ENCODE measurements around the gene CLCNKB.
"Not testable (repeated sequence)": the region's sequence is repeated elsewhere in the genome, so short reads cannot be mapped to it uniquely, and the experiment has no call there.

CLCNKB gene

DNA sequence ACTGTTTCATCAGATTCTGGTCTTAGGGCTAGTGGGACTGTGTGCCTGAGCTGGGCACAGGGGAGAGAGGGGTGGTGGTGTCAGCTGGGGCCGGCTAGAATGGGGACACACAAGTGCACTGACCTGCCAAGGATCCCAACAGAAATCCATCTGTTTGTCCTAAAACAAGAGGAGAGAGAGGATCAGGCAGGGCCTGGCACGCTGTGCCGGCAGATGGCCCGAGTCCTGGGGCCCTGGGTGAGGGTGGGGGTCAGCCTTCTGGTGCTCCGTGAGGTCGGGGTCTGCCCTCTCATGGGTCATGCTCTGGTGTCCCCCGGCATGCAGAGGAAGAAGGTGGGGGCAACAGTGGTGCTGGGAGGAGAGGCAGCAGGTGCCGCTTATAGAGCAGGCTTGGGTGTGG is 3.7 kb upstream of the CLCNKB start:
- not testable (repeated sequence) for H3K4me3 ChIP-seq (ENCODE audit: low read depth in 1 of 2, low read length in 2 of 2); H3K36me3 ChIP-seq (ENCODE audit: insufficient read depth, low read length); H3K27ac ChIP-seq (ENCODE audit: low read depth, low read length); H3K4me1 ChIP-seq (ENCODE audit: insufficient read depth, low read length); H3K9ac ChIP-seq (ENCODE audit: low read length); H3K9me3 ChIP-seq (ENCODE audit: low read length); H3K27me3 ChIP-seq (ENCODE audit: control insufficient read depth in 1 of 2, insufficient read depth in 2 of 2, low read length in 2 of 2)

DNA sequence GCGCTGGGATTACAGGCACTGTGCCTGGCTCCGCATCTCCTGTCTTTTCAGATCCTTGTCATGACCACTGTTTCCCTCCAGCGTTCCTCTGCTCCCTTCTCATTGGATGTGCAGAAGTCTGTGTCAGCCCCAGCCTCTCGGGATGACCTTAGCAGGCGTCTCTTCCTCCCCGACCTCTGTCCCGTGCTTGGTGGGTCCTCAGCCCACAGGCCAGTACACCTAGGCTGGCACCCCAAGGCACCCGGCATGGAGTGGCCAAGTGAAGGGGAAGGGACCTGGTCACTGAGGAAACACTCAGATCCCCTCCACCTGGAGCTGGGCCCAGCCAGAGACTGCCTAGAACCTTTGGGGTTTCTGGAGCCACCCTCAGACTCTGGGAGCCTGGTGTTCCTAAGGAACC is 2.4 kb upstream of the CLCNKB start:
- Histone ChIP-seq H3K9ac (ENCODE audit: low read length) (no peak overlapping the region), H3K4me1 (ENCODE audit: insufficient read depth, low read length) (no peaks in the 10 kb centered on the region), H3K9me3 (ENCODE audit: low read length) (no peaks in the 10 kb centered on the region), H3K27ac (ENCODE audit: low read depth, low read length) (no peak overlapping the region), H3K27me3 (ENCODE audit: control insufficient read depth in 1 of 2, insufficient read depth in 2 of 2, low read length in 2 of 2) (no peaks in the 10 kb centered on the region), H3K4me3 (ENCODE audit: low read depth in 1 of 2, low read length in 2 of 2) (no peak overlapping the region), H3K36me3 (ENCODE audit: insufficient read depth, low read length) (no peaks in the 10 kb centered on the region)

GRCh38 chr1:16042096-16042495 is 1.5 kb upstream of the CLCNKB start:
- Histone ChIP-seq H3K36me3 (ENCODE audit: insufficient read depth, low read length) (no peaks in the 10 kb centered on the region), H3K4me1 (ENCODE audit: insufficient read depth, low read length) (no peaks in the 10 kb centered on the region), H3K9me3 (ENCODE audit: low read length) (no peaks in the 10 kb centered on the region), H3K27ac (ENCODE audit: low read depth, low read length) (no peak overlapping the region), H3K27me3 (ENCODE audit: control insufficient read depth in 1 of 2, insufficient read depth in 2 of 2, low read length in 2 of 2) (no peaks in the 10 kb centered on the region), H3K4me3 (ENCODE audit: low read depth in 1 of 2, low read length in 2 of 2) (no peak overlapping the region), H3K9ac (ENCODE audit: low read length) (no peak overlapping the region)

DNA sequence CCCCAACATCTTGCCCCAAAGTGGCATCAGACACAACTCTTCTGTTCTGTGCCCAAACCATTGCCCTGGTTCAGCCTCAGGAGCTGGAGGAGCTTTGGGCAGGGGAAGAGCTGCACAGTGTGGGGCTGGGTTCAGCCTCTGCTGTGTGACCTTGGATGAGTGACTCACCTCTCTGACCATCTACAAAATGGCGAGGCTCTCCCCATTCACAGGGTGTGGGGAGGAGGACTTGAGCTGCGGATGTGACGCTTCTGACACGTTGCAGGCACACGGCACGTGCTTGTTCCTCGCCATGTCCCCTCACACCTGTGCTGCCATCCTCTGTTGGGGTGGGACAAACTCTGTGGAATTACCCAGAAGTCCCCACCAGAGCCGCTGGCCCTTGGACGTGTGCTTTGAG is 928 bp upstream of the CLCNKB start:
- not testable (repeated sequence) for H3K4me1 ChIP-seq (ENCODE audit: insufficient read depth, low read length); H3K27ac ChIP-seq (ENCODE audit: low read depth, low read length); H3K9me3 ChIP-seq (ENCODE audit: low read length); H3K36me3 ChIP-seq (ENCODE audit: insufficient read depth, low read length); H3K9ac ChIP-seq (ENCODE audit: low read length); H3K27me3 ChIP-seq (ENCODE audit: control insufficient read depth in 1 of 2, insufficient read depth in 2 of 2, low read length in 2 of 2); H3K4me3 ChIP-seq (ENCODE audit: low read depth in 1 of 2, low read length in 2 of 2)

GRCh38 chr1:16043950-16044349 is 368 bp downstream of the CLCNKB start:
- Histone ChIP-seq H3K9ac (ENCODE audit: low read length) (no peak overlapping the region), H3K27ac (ENCODE audit: low read depth, low read length) (no peak overlapping the region), H3K27me3 (ENCODE audit: control insufficient read depth in 1 of 2, insufficient read depth in 2 of 2, low read length in 2 of 2) (no peaks in the 10 kb centered on the region), H3K4me3 (ENCODE audit: low read depth in 1 of 2, low read length in 2 of 2) (no peak overlapping the region), H3K9me3 (ENCODE audit: low read length) (no peaks in the 10 kb centered on the region), H3K36me3 (ENCODE audit: insufficient read depth, low read length) (no peaks in the 10 kb centered on the region), H3K4me1 (ENCODE audit: insufficient read depth, low read length) (peaks cover 5% of the 10 kb centered on the region)

DNA sequence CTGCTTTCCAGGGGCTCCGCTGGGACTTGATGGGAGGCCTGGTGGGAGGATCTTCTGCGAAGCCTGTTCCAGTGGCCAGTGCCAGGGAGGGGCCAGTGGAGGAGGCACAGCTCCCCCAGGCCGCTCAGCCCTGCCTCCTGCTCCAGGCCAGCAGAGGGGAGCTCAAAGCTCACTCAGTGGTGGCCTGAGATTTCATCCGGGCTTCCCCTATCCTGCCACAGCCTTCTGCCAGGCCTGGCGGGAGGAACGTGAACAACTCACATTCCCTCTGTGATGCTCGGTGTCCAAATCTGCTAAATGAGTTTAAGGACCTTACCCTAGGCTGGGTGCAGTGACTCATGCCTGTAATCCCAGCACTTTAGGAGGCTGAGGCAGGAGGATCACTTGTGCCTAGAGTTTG is 3.3 kb downstream of the CLCNKB start:
- Histone ChIP-seq H3K4me1 (ENCODE audit: insufficient read depth, low read length) (peaks cover 6% of the 10 kb centered on the region), H3K4me3 (ENCODE audit: low read depth in 1 of 2, low read length in 2 of 2) (no peak overlapping the region), H3K9ac (ENCODE audit: low read length) (no peak overlapping the region), H3K9me3 (ENCODE audit: low read length) (no peaks in the 10 kb centered on the region), H3K36me3 (ENCODE audit: insufficient read depth, low read length) (no peaks in the 10 kb centered on the region), H3K27ac (ENCODE audit: low read depth, low read length) (no peak overlapping the region), H3K27me3 (ENCODE audit: control insufficient read depth in 1 of 2, insufficient read depth in 2 of 2, low read length in 2 of 2) (no peaks in the 10 kb centered on the region)

DNA sequence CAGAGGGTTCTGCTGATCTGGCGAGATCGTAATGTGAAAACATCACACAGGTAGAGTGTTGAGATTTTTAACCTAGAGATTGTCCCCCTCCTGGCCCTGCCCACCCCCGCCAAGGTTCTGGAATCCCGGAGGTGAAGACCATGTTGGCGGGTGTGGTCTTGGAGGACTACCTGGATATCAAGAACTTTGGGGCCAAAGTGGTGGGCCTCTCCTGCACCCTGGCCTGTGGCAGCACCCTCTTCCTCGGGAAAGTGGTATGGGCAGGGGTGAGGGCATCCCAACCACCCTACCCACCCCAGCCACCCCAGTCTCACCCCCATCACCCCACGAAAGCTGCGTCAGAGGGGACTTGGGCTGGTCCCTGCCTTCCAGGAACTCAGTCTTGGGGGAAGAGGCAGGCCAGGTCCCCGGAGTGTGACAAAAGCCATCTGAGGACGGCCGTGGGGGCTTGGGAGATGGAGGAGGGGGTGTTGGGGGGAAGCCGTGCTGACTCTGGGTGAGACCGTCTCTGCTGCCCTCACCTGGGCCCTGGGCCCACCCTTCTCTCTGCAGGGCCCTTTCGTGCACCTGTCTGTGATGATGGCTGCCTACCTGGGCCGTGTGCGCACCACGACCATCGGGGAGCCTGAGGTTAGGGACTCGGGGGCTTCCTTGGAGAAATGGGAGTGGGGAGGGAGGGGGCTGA is 4.4 kb downstream of the CLCNKB start:
- H3K4me1 ChIP-seq (ENCODE audit: insufficient read depth, low read length) = peaks cover 6% of the 10 kb centered on the region
- no peak overlapping the region for H3K9ac ChIP-seq (ENCODE audit: low read length)
- H3K4me3 ChIP-seq (ENCODE audit: low read depth in 1 of 2, low read length in 2 of 2) = peak overlapping the region in 1 of 2 donors; percentile 76
- H3K27ac ChIP-seq (ENCODE audit: low read depth, low read length) = no peak overlapping the region
- H3K9me3 ChIP-seq (ENCODE audit: low read length) = no peaks in the 10 kb centered on the region
- H3K36me3 ChIP-seq (ENCODE audit: insufficient read depth, low read length) = no peaks in the 10 kb centered on the region
- H3K27me3 ChIP-seq (ENCODE audit: control insufficient read depth in 1 of 2, insufficient read depth in 2 of 2, low read length in 2 of 2) = no peaks in the 10 kb centered on the region

GRCh38 chr1:16048573-16049189 is 5.1 kb downstream of the CLCNKB start:
- Histone ChIP-seq H3K9me3 (ENCODE audit: low read length) (no peaks in the 10 kb centered on the region), H3K4me1 (ENCODE audit: insufficient read depth, low read length) (peaks cover 6% of the 10 kb centered on the region), H3K36me3 (ENCODE audit: insufficient read depth, low read length) (no peaks in the 10 kb centered on the region), H3K9ac (ENCODE audit: low read length) (peak overlapping the region; percentile 21), H3K27ac (ENCODE audit: low read depth, low read length) (no peak overlapping the region), H3K4me3 (ENCODE audit: low read depth in 1 of 2, low read length in 2 of 2) (peak overlapping the region; percentile 54 to 76), H3K27me3 (ENCODE audit: control insufficient read depth in 1 of 2, insufficient read depth in 2 of 2, low read length in 2 of 2) (no peaks in the 10 kb centered on the region)

- Histone ChIP-seq H3K27me3 (ENCODE audit: control insufficient read depth in 1 of 2, insufficient read depth in 2 of 2, low read length in 2 of 2) (no peaks in the 10 kb centered on the region), H3K9ac (ENCODE audit: low read length) (no peak overlapping the region), H3K9me3 (ENCODE audit: low read length) (no peaks in the 10 kb centered on the region), H3K4me3 (ENCODE audit: low read depth in 1 of 2, low read length in 2 of 2) (no peak overlapping the region), H3K27ac (ENCODE audit: low read depth, low read length) (no peak overlapping the region), H3K4me1 (ENCODE audit: insufficient read depth, low read length) (peaks cover 6% of the 10 kb centered on the region), H3K36me3 (ENCODE audit: insufficient read depth, low read length) (no peaks in the 10 kb centered on the region)
Measured at GRCh38 chr1:16050328-16050727, 6.7 kb downstream of the CLCNKB start.

GRCh38 chr1:16051039-16051438 is 7.5 kb downstream of the CLCNKB start:
- H3K27me3 ChIP-seq (ENCODE audit: control insufficient read depth in 1 of 2, insufficient read depth in 2 of 2, low read length in 2 of 2) = no peaks in the 10 kb centered on the region
- no peak overlapping the region for H3K27ac ChIP-seq (ENCODE audit: low read depth, low read length)
- H3K9ac ChIP-seq (ENCODE audit: low read length) = no peak overlapping the region

GRCh38 chr1:16051949-16052348 is 8.4 kb downstream of the CLCNKB start:
- not testable (repeated sequence) for H3K36me3 ChIP-seq (ENCODE audit: insufficient read depth, low read length); H3K9ac ChIP-seq (ENCODE audit: low read length); H3K4me1 ChIP-seq (ENCODE audit: insufficient read depth, low read length); H3K27ac ChIP-seq (ENCODE audit: low read depth, low read length); H3K4me3 ChIP-seq (ENCODE audit: low read depth in 1 of 2, low read length in 2 of 2); H3K27me3 ChIP-seq (ENCODE audit: control insufficient read depth in 1 of 2, insufficient read depth in 2 of 2, low read length in 2 of 2); H3K9me3 ChIP-seq (ENCODE audit: low read length)

More at GRCh38 chr1:16051039-16051438, 7.5 kb downstream of the CLCNKB start:
- Histone ChIP-seq H3K9me3 (ENCODE audit: low read length) (no peaks in the 10 kb centered on the region), H3K4me1 (ENCODE audit: insufficient read depth, low read length) (peaks cover 6% of the 10 kb centered on the region), H3K36me3 (ENCODE audit: insufficient read depth, low read length) (no peaks in the 10 kb centered on the region), H3K4me3 (ENCODE audit: low read depth in 1 of 2, low read length in 2 of 2) (no peak overlapping the region)

Measured in muscle layer of colon (tissue), 2 donors.